Ecto neural progenitor cell (in vitro differentiated cells): ENCODE measurements around the gene PRKAR2B.
"Not testable (repeated sequence)": the region's sequence is repeated elsewhere in the genome, so short reads cannot be mapped to it uniquely, and the experiment has no call there.

Source experiments
- DNase-seq: peaks from one replicate; pipeline ENCODE4 v3.0.0-alpha.2; 2018; ENCODE audit warnings: low spot score

PRKAR2B gene

DNA sequence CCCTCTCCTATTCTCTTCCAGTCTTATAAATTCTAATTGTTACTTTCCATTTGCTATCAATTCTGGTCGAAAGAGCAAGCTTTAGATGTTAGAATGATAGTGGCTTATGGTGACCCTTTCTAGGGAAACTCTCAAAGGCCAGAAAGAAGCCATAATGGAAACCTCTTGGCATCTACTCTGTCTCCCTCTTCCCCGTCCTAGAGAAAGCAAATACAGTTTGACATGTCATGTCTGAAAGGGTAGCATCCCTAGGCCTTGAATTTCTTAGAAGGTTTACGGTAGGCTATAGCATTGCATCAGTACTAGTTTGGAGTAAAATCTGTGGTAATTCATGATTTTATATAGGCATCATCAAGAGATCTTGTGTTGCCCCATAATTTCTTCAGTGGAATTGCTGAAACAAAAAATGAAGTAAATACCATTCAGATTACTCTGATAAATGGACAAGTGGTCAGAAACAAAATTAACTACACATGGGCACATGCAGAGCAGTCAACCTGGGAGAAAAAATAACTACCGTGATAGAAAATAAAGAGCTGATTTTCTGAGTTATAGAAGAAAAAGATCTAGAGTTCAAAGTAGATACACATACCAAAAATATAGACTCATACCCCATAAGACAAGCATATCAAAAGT lies 4.4 kb downstream of the PRKAR2B start:
- DNase-seq: no peak

DNA sequence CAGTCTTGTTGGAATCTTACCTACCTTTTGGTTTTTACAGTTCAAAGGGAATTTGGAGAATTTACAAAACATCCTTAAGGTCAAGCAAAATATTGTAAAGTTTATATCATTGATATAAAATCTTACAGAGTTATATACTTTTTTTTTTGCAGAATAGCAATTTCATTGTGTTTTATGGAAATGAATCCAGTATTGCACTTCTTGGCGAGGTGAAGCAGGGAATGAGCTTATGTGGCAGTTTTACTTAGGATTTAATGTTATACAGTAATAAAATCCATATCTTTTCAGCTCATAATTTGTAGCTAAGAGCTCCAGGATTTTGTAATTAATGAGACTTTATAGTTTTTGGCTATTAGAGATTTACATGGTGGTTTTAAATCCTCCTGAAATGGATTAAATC lies 5.0 kb downstream of the PRKAR2B start:
- DNase-seq: no peak

DNA sequence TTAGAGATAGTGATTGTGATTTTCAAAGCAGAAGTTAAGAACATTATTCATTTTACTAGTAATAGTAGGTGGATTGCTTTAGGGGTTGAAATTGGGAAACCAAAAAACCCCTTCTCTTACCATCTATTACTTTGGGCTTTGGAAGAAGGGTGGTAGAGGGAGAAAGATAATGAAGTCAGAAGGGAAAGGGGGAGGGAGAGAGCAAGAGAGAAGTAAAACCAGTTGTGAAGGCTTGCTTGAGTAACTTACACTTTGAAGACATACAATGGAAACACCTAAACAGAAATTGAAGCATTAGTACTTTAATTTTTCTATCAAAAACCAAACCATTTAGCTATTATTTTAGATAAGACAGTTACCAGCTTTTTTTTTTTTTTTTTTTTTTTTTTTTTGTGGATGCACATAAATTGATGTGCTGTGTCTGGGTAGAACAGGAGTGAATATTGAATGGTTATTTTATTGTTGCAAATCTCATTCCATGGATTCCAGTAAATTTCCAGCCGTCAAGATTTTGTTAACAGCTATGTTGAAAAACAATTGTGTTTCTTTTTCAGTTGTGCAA lies 5.5 kb downstream of the PRKAR2B start:
- DNase-seq: no peak

DNA sequence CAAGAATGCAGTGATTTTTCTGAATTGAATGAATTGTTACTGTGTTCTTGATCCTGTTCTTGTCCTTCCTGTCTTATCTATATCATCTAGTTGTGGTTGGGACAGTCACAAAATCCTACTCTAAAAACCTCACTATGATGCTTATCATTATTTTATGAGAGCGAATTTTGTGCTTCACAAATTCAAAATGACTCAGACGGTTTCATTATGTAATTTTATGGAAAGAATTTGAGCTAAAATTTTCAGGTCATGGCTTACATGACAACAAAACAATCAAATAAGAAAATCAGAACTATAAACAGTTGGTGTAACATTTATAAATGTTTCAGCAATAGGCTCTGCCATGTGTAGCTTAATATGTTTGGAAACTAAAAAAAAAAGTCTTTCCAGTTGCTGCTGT lies 6.9 kb downstream of the PRKAR2B start:
- no peak for DNase-seq

DNA sequence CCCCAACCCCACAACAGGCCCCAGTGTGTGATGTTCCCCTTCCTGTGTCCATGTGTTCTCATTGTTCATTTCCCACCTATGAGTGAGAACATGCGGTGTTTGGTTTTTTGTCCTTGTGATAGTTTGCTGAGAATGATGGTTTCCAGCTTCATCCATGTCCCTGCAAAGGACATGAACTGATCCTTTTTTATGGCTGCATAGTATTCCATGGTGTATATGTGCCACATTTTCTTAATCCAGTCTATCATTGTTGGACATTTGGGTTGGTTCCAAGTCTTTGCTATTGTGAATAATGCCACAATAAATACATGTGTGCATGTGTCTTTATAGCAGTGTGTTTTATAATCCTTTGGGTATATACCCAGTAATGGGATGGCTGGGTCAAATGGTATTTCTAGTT lies 10.5 kb downstream of the PRKAR2B start:
- DNase-seq: not testable (repeated sequence)

DNA sequence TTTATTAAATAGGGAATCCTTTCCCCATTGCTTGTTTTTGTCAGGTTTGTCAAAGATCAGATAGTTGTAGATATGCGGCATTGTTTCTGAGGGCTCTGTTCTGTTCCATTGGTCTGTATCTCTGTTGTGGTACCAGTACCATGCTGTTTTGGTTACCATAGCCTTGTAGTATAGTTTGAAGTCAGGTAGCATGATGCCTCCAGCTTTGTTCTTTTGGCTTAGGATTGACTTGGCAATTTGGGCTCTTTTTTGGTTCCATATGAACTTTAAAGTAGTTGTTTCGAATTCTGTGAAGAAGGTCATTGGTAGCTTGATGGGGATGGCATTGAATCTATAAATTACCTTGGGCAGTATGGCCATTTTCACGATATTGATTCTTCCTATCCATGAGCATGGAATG lies 11.6 kb downstream of the PRKAR2B start:
- DNase-seq: not testable (repeated sequence)

DNA sequence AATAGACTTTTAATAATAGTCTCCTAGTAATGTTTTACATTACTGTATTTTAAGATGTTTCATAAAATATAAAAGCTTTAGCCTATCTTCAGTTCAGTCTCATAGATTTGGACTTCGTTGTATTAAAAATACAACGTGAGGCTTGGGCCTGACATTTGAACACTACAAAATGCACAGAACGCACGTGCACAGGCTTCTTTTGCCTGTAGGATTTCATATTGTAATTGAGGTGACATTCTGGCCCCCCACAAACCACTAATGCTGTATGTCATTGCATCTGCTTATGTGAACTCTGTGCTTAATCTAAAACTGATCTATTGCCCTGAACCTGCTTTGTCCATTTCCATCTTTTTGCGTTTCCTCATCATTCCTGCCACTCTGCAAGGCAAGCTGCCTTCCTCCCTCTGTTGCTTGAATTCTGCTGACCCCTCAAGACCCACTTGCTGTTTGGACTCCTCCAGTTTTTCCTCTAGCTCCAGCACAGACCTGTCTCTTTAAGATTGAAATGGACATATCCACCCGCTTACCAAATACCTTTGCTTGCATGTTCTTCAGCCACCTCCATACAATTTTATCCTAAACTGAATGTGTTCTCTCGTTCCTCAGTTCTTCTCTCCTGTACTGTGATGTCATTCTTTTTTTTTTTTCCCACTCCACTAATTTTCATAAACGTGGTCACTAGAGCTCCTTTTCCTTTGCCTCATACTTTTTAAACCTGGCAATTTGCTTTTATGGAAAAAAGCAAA lies 12.4 kb downstream of the PRKAR2B start:
- DNase-seq: no peak

DNA sequence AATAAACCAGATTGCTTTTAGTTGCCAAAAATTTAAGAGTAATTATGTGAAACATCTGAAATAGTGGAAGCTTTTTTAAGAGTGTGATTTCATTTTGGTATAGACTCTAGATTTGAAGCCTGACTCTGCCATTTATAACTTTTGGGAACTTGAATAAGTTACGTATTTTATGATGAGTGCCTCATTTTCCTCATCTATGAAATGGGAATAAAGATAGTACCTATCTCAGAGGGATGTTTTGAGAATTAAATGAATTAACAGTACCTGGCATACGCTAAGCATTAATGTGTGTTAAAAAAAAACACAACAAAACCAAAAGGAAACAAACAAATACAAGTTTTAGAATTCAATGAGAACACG lies 12.9 kb downstream of the PRKAR2B start:
- DNase-seq: no peak

DNA sequence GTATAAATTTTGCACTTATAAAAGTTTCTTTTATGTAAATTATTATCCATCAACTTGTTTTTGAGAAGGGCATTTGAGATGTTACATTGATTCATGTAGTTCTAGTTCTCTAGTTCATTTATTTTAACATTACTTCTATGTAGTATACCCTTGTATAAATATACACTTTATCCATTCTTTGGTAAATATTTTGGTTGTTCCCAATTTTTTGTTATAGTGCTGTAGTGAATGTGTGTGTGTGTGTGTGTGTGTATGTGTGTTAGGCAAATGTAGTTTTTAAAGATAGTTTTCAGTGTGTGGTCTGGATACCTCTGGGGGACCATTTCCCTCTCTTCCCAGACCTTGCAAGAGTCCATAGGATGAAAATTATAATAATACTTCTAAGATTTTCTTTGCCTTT lies 15.0 kb downstream of the PRKAR2B start:
- no peak for DNase-seq

DNA sequence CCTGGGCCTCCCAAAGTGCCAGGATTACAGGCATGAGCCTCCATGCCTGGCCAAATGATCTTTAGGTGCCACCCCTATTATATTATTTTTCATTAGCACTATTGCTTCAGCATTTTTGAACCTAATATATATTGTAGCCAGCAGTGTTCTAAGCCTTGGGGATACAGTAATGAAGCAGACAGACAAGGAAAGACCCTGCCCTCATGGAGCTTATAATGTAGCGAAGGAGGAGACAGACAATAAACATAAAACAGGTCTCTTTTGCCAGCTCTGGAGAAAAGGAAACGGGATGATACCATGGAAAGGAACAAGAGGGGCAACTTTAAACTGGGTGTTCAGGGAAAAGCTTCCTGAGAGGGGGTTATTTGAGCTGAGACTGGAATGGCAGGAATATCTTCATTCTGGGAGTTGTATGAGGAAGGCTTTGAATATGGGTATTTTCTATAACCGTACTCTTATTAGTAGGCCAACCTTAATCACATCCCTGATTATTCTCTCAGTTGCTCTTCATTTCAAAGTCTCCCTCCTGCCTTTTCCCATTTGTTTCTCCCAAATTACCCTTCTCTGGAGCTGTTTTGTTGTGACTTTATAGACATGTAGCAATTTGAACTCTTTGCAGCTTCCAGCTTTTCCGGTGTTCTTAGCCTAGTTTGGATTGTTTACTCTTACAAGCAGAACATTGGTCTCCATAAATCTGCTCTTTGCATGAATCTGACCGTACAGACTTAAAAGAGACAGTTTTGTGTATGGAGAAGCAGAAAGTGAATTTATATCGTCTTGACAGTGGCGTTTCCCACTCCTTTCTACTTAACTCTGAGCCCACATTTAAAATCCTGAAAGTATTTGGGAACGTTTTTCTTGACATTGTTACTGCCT lies 19.0 kb downstream of the PRKAR2B start:
- DNase-seq: no peak

DNA sequence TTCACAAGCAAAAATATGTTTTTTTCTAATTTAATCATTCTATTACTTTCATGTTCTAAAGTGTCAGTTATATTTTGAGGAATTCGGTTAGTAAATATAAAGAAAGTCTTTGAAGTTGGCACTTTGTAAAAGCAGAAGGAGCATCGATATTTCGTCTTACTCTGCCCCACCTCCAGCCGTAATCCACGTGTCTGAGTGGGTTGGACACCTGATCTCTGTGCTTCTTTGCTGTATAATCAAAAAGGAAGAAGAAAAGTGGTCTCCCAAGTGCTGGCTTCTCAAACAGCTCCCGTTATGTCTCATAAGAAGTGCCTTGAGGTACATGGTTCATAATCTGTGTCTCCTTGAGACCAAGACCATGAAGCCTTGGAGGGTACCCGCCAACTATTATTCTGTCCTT lies 19.8 kb downstream of the PRKAR2B start:
- DNase-seq: no peak

DNA sequence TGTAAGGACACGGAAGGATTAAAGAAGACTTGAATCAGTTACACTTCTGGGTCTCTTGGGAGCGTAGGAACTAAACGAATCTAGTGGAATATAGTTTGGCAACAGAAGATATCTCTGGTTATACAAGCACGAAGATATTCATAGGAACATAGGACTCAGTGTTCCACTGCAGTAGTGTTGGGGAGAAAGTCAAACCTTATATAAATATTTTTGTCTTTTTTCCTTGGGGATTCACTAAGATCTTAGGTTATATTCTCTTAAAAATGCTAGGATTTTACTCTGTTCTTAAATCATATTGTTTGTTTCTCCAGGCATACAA lies 21.4 kb downstream of the PRKAR2B start:
- DNase-seq: no peak

DNA sequence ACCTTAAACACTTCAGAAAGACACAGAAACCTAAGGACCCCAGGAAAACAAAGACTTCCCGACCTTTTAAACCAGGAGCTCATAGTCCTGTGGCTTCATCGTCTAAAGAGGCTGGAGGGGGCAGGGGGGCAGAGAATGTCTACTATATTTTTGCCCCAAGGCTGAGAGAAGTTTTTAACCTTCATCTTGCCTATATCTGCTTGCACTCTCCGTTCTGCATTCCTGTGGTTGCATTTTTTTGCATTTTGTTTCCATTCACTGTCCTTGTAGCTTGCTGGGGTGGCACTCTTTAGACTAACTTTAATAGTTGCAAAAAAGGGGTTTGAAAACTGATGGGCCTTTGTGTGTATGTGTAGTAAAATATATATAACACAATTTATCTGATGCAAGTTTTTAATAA lies 23.7 kb downstream of the PRKAR2B start:
- no peak for DNase-seq

DNA sequence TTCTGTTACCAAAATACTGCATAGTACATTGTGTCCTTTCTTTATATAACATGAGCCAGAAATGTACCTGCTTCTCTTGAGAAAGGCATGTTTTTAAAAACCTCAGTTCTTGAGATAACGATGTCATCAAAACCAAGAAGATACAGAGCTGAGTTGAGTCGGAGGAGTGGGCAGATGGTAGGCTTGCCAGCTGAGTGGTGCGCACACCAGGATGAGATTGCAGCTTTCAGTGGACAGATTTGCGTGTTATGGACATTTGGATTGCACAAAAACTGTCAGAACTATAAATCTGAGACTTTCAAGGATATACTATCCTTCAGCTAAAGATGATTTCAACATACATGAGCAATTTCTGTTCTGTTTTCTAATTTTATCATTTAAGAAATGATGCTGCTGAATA lies 25.0 kb downstream of the PRKAR2B start:
- DNase-seq: no peak

DNA sequence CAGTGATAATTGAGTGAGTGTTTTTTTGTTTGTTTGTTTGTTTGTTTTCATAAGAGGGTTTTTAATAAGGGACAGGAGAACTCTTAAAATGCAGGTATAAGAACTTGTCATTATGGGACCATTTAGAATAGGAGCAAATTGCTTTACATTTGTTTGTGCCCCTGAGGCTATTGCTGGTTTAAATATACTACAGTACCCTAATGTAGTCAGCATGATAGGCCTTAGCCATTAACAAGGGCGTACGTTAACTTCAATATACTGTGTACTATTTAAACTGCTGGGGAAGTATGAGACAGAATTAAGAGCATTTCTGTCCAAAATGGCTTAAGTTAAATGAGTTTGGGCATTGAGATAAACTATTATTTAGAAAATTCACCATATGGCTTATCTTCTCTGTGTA lies 26.2 kb downstream of the PRKAR2B start:
- no peak for DNase-seq

DNA sequence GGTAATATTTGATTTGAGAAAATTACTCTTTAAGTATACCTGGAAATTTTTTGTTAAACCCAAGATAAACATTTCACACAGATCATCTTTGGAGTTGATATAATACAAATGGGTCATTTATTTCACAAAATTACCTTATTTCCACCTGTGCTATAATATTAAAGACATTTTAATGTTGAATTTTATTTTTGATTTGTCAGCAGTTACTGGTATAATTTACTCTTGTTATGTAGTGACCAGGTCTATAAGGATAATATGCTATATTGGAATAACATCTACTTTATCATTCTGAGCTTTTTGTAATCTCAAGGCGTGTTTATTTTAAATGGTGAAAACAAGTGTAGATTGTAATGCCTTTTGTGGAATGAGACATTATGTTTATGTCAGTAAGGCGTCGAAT lies 26.6 kb downstream of the PRKAR2B start:
- no peak for DNase-seq

DNA sequence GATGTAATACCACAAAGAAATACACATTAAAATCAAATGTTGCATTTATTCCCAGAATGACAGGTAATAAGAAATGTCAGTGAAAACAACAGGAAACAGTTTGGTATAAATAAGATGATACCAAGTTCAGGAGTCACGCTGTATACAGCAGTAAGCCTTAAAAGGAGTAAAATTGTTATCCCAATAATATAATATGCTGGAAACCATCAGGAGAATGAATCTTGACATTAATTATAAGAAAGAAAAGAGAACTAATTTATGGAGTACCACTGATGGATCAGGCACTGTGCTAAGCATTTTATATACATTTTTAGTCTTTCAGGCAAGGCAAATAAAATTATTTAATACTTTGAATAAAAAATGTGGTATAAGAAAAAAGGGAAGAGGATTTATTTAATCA lies 27.6 kb downstream of the PRKAR2B start:
- DNase-seq: no peak

DNA sequence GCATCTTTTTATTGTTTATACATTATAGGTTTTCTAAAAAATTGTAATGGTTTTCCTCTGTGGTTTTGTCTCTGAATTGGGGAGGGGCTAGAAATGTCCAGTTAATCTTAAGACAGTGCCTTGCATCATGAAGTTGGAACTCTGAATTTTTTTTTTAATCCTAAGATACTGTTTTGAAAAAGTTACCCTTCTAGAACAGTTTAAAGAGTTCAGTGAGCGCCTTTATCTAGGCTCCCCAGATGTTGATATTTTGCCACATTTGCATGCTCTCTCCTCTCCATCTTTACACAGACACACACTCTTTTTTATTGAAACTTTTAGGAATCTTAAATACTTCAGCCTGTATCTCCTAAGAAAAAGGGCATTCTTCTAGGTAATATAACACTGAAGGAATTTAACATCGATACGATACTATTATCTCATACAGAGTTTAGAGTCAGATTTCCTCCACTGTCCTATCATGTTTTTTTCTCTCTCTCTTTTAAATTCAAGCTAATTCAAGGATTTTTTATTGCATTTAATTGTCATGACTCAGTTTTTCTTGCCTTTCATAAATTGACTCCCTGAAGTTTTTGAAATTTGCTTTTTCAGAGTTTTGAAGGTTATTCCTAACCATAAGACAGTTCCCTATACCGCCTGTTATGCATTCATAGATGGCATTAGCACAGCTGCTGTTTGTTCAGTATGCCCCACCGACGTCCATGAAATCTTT lies 31.5 kb downstream of the PRKAR2B start:
- DNase-seq: no peak

DNA sequence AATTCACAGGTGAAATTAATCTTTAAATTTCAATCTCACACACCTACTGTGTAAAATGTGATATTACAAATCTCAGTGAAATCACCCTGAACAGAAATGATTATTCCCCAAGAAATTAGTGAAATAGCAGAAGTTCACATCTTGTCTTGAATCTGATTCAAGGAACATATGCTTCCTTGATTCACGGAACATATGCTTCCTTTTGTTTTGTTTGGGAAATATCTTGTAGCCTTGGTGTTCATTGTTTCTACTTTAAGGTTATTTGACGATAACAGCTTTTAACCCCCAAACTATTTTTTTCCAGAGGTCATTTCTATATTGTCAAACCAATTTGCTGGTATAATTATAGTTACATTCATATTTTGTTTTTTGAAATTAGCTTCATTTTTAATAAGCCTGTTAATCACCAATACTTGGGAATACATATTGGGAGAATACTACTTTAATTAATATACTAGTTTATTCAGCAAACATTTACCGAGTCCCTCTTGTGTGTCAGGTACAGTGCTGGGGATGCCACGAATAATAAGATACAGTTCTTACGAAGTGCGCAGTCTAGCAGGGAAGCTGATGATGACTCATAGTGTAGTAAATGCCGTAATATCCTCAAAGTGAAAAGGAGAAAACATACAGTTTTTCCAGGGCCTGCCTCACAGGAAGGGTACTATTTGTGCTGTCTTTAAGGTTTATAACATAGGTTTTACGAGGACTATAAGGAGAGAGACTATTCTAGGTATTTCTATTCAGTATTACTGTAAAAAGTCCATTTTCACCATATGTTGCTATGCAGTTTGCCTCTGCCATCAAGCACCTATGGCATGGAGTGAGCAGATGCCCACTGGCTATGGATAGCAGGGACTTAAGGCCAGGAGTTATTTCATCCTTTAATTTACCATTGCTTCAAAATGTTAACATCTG lies 32.5 kb downstream of the PRKAR2B start:
- no peak for DNase-seq

DNA sequence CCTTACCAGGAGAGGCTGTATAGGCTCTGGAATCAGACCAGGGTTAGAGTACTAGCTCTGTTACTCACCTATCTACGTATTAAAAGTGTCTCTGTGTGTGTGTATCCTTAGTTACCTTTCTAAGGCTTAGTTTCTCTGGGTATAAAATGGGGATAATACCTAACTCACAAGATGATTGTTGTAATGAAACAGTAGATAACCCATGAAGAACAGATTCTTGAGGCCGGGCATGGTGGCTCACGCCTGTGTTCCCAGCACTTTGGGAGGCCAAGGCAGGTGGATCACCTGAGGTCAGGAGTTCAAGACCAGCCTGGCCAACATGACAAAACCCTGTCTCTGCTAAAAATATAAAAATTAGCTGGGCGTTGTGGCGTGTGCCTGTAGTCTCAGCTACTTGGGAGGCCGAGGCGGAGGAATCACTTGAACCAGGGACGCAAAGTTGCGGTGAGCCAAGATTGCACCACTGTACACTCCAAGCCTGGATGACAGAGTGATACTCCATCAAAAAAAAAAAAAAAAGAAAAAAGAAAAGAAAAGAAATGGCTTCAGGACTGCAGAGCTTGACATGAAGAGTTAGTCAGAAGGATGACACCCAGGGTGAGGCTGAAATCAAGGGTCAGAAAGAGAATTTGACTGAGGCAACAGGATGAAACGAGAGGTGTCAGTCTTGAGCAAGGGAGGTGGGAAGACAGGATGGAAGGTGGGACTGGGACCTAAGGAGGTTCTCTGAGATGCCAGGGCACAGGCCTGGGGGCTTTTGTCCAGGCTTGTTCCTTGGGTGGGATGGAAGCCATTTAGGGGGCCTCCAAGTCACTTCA lies 33.4 kb downstream of the PRKAR2B start:
- DNase-seq: no peak
